ENCODE data around the gene KEAP1. TPM values are rescaled to one million over a fixed set of nuclear protein-coding genes. Genes with fewer than 3 reads are reported as not detected.
A peak's percentile ranks its signal among the peaks of the same experiment; 100 is the strongest.
"Not testable (repeated sequence)": the region's sequence is repeated elsewhere in the genome, so short reads cannot be mapped to it uniquely, and the experiment has no call there.

Gene KEAP1
- 10 to 100 TPM; 49.2 to 60.1 TPM for total RNA-seq
- polyA plus RNA-seq = 10 to 100 TPM; 35.7 to 55.0 TPM

DNA sequence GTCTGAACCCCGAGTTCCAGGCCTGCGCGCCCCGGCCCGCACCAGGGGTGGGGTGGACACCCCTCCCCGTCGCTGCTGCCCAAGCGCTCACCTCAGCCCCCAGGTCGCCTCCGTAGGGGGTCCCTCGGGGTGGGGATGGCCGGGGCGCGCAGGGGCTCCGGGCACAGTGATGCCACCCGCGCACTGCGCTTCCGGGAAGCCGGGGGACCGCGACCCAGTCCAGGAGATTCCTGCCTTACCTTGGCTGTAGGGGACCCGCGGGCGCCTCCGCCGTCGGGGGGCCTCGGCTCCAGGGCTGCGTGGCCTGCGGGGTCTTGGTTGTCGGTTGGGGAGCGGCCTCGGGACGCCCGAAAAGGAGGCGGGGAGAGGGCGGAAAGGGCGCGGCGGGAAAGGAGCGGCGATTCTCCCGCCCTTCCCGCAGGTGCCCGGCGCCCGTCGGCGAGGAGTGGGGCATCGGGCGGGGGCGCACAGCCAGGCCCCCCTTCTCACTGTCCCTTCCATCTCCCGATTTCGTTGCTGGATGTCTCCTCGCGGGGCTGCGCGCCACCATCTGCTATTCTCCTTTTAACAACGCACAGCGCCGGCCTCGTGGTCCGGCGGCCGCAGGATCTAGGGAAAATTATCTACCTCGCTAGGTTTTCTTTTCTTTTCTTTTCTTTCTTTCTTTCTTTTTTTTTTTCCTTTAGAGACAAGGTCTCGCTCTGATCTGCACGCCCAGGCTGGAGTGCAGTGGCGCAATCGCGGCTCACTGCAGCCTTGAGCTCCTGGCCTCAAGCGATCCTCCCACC lies at the start of gene KEAP1:
KEAP1 (minus strand) TSS at position 355 of the 788 bp plus-strand sequence. CDS start 3,323 bp downstream, outside the sequence.
- intact Hi-C loops (cut with micrococcal nuclease) = loop anchor here (2.0 to 10.0 kb wide), 4 partner anchors 24 to 202 kb away; partner anchors contain the start of gene QTRT1
- CTCF ChIA-PET (ENCODE audit: partially characterized antibody) = interaction anchor here (0.6 to 1.9 kb wide), 5 partner anchors 19 to 221 kb away, joined by 3 to 6 read pairs (median 4); no protein-coding TSS in a partner anchor
- Histone ChIP-seq H3K9me3 (ENCODE audit: control insufficient read depth in 1 of 2, low read length in 2 of 2) (no peaks in the 10 kb centered on the region), H3K27me3 (ENCODE audit: insufficient read depth, low read length) (no peaks in the 10 kb centered on the region), H3K36me3 (ENCODE audit: insufficient read depth, low read length) (peaks cover 9% of the 10 kb centered on the region), H3K4me1 (ENCODE audit: insufficient read depth, low read length) (peaks cover 46% of the 10 kb centered on the region), H3K27ac (ENCODE audit: low read depth, low read length) (peak within 1 kb of the TSS; percentile 87), H3K4me3 (ENCODE audit: low read length in 2 of 2) (peak within 1 kb of the TSS; percentile 50 to 97)
- peak within 1 kb of the TSS; percentile 87 to 96 (median 94) for H3K27ac Mint-ChIP-seq
- POLR2A ChIA-PET (ENCODE audit: partially characterized antibody) = interaction anchor here (0.6 to 1.3 kb wide), 4 partner anchors 63 to 152 kb away, joined by 3 to 14 read pairs (median 4); partner anchors contain the start of genes CDKN2D and KRI1
- peak within 1 kb of the TSS; percentile 88 to 94 (median 90) for H3K4me3 Mint-ChIP-seq
- H3K9me3 Mint-ChIP-seq = peaks cover 0 to 1% (median 0%) of the 10 kb centered on the region in 8 donors
- DNase-seq = peak in 2 of 5 donors; percentile 22 to 42
- peaks cover 21 to 48% (median 35%) of the 10 kb centered on the region in 4 donors for H3K4me1 Mint-ChIP-seq
- H3K36me3 Mint-ChIP-seq = peaks cover 8 to 20% of the 10 kb centered on the region in 2 donors
- no peaks in the 10 kb centered on the region for H3K27me3 Mint-ChIP-seq

DNA sequence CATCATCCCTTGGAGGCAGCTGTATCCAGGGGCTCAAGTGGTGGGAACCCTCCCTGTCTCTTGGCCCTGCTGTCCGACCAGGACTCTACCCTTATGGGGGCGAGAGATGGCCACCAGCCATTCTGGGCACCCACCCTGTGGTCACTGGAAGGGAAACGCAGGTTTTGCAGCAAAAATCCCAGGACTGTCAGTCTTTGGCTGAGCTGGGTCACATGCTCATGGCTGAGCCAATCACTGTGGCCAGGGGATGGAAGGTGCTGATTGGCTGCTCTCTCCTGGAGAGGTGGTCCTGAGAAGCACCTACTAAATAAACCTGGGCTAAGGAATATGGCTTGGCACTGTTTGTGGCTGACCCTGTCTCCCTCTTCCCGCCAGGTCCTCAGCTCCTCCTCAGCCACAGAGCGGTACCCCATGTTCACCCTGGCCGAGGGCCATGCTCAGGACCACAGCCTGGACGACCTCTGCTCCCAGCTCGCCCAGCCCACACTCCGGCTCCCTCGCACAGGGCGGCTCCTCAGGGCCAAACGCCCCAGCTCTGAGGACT lies 49.4 kb upstream of the KEAP1 start:
- DNase-seq = no peak
- Histone ChIP-seq H3K9me3 (ENCODE audit: control insufficient read depth in 1 of 2, low read length in 2 of 2) (no peaks in the 10 kb centered on the region), H3K4me1 (ENCODE audit: insufficient read depth, low read length) (peaks cover 51% of the 10 kb centered on the region), H3K27ac (ENCODE audit: low read depth, low read length) (peak overlapping the region; percentile 53), H3K4me3 (ENCODE audit: low read length in 2 of 2) (no peak overlapping the region), H3K36me3 (ENCODE audit: insufficient read depth, low read length) (peaks cover 48% of the 10 kb centered on the region), H3K27me3 (ENCODE audit: insufficient read depth, low read length) (no peaks in the 10 kb centered on the region)
- H3K36me3 Mint-ChIP-seq = peaks cover 25 to 64% of the 10 kb centered on the region in 2 donors
- peak overlapping the region in 6 of 7 donors; percentile 53 to 97 (median 60) for H3K27ac Mint-ChIP-seq
- peak overlapping the region in 4 of 8 donors; percentile 3 to 86 (median 4) for H3K4me3 Mint-ChIP-seq
- H3K4me1 Mint-ChIP-seq = peaks cover 20 to 50% (median 36%) of the 10 kb centered on the region in 4 donors
- CTCF ChIA-PET (ENCODE audit: partially characterized antibody) = interaction anchor here (0.8 to 4.3 kb wide), 13 partner anchors 10 to 147 kb away, joined by 3 to 31 read pairs (median 5); partner anchors contain the start of gene KRI1
- no peaks in the 10 kb centered on the region for H3K9me3 Mint-ChIP-seq
- intact Hi-C loops (cut with micrococcal nuclease) = no loop called here
- POLR2A ChIA-PET (ENCODE audit: partially characterized antibody) = interaction anchor here (0.7 to 7.0 kb wide), 8 partner anchors 9 to 149 kb away, joined by 3 to 128 read pairs (median 4); partner anchors contain the start of genes ATG4D, CDKN2D, KRI1 and QTRT1
- H3K27me3 Mint-ChIP-seq = no peaks in the 10 kb centered on the region

DNA sequence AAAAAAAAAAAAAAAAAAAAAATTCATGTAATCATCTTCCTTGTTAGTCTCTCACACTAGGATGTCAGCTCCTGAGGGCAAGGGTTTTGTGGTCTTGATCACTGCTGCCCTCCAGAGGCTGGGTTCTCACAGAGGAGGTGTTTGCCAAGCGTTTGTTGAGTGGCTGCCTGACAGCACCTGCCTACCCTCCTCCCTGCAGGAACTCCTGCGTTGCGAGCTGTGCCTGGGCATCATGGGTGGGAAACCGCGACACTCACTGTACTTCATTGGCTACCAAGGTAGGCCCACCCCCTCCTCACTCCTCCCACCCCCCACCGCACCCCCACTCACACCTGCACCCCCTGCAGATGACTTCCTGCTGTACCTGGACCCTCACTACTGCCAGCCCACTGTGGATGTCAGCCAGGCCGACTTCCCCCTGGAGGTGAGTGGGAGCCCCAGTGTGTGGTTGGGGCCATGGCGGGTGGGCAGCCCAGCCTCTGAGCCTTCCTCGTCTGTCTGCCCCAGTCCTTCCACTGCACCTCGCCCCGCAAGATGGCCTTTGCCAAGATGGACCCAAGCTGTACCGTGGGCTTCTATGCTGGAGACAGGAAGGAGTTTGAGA lies 48.6 kb upstream of the KEAP1 start:
- DNase-seq = peak in 3 of 5 donors; percentile 23 to 28 (median 27)
- CTCF ChIA-PET (ENCODE audit: partially characterized antibody) = interaction anchor here (0.7 to 4.2 kb wide), 12 partner anchors 10 to 148 kb away, joined by 3 to 31 read pairs (median 4); partner anchors contain the start of genes KRI1 and S1PR5
- Histone ChIP-seq H3K4me3 (ENCODE audit: low read length in 2 of 2) (no peak overlapping the region), H3K4me1 (ENCODE audit: insufficient read depth, low read length) (peaks cover 51% of the 10 kb centered on the region), H3K27ac (ENCODE audit: low read depth, low read length) (peak overlapping the region; percentile 53), H3K27me3 (ENCODE audit: insufficient read depth, low read length) (no peaks in the 10 kb centered on the region), H3K36me3 (ENCODE audit: insufficient read depth, low read length) (peaks cover 53% of the 10 kb centered on the region), H3K9me3 (ENCODE audit: control insufficient read depth in 1 of 2, low read length in 2 of 2) (no peaks in the 10 kb centered on the region)
- Mint-ChIP-seq H3K9me3 (no peaks in the 10 kb centered on the region), H3K4me3 (peak overlapping the region in 1 of 8 donors; percentile 15), H3K27ac (peak overlapping the region; percentile 29 to 86 (median 63)), H3K27me3 (no peaks in the 10 kb centered on the region), H3K36me3 (peaks cover 25 to 67% of the 10 kb centered on the region in 2 donors), H3K4me1 (peaks cover 21 to 50% (median 36%) of the 10 kb centered on the region in 4 donors)
- POLR2A ChIA-PET (ENCODE audit: partially characterized antibody) = interaction anchor here (1.2 to 7.0 kb wide), 3 partner anchors 14 to 52 kb away, joined by 3 to 128 read pairs (median 13); partner anchors contain the start of genes CDKN2D and KRI1
- intact Hi-C loops (cut with micrococcal nuclease) = no loop called here

DNA sequence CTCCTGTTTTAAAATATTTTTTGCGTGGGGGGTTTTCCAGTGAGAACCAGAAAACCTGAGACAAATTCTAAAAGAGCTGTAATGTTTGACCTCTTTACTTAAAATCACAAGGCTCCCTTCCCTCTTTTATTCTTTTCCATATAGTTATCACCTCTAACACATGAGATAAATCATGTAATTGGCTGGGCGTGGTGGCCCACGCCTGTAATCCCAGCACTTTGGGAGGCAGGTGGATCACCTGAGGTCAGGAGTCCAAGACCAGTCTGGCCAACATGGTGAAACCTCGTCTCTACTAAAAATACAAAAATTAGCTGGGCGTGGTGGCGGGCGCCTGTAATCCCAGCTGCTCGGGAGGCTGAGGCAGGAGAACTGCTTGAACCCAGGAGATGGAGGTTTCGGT lies 47.9 kb upstream of the KEAP1 start:
- DNase-seq; H3K27me3 Mint-ChIP-seq; intact Hi-C loops (cut with micrococcal nuclease); H3K9me3 ChIP-seq (ENCODE audit: control insufficient read depth in 1 of 2, low read length in 2 of 2); H3K9me3 Mint-ChIP-seq; H3K27me3 ChIP-seq (ENCODE audit: insufficient read depth, low read length); H3K4me3 ChIP-seq (ENCODE audit: low read length in 2 of 2); H3K27ac ChIP-seq (ENCODE audit: low read depth, low read length); H3K4me3 Mint-ChIP-seq: not testable (repeated sequence)
- peaks cover 44% of the 10 kb centered on the region for H3K4me1 ChIP-seq (ENCODE audit: insufficient read depth, low read length)
- peaks cover 54% of the 10 kb centered on the region for H3K36me3 ChIP-seq (ENCODE audit: insufficient read depth, low read length)
- H3K27ac Mint-ChIP-seq = peak overlapping the region in 4 of 7 donors; percentile 22 to 79 (median 55)
- ChIA-PET CTCF (ENCODE audit: partially characterized antibody) (interaction anchor here (0.7 to 4.2 kb wide), 6 partner anchors 9 to 67 kb away, joined by 3 to 31 read pairs (median 4); partner anchors contain the start of genes KRI1 and S1PR5), POLR2A (ENCODE audit: partially characterized antibody) (interaction anchor here (1.2 to 7.0 kb wide), 2 partner anchors 15 to 53 kb away, joined by 3 to 128 read pairs; partner anchors contain the start of genes CDKN2D and KRI1)
- H3K36me3 Mint-ChIP-seq = peaks cover 25 to 65% of the 10 kb centered on the region in 2 donors
- H3K4me1 Mint-ChIP-seq = peaks cover 21 to 47% (median 34%) of the 10 kb centered on the region in 4 donors

DNA sequence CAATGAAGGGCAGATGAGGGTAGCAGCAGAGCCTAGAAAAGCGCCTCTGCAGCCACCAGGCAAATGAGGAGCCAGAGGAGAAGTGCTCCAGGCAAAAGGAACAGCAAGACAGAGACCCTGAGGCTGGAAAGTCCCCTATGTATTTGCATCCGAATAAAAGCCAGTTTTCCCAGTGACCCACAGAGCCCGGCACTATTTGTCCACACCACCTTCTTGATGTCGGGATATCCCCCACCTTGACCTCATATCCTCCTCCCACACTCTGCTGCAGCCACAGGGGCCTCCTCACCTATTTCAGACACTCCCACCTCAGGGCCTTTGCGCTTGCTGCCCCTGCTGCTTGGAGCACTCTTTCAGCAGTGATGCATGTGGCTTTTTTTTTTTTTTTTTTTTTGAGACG lies 47.2 kb upstream of the KEAP1 start:
- POLR2A ChIA-PET (ENCODE audit: partially characterized antibody) = interaction anchor here (0.6 to 7.0 kb wide), 2 partner anchors 10 to 15 kb away, joined by 4 to 128 read pairs; partner anchors contain the start of genes CDKN2D and KRI1
- Histone ChIP-seq H3K4me3 (ENCODE audit: low read length in 2 of 2) (no peak overlapping the region), H3K36me3 (ENCODE audit: insufficient read depth, low read length) (peaks cover 47% of the 10 kb centered on the region), H3K27ac (ENCODE audit: low read depth, low read length) (no peak overlapping the region), H3K9me3 (ENCODE audit: control insufficient read depth in 1 of 2, low read length in 2 of 2) (no peaks in the 10 kb centered on the region), H3K27me3 (ENCODE audit: insufficient read depth, low read length) (no peaks in the 10 kb centered on the region), H3K4me1 (ENCODE audit: insufficient read depth, low read length) (peaks cover 38% of the 10 kb centered on the region)
- Mint-ChIP-seq H3K36me3 (peaks cover 25 to 59% of the 10 kb centered on the region in 2 donors), H3K27me3 (no peaks in the 10 kb centered on the region), H3K4me1 (peaks cover 19 to 40% (median 29%) of the 10 kb centered on the region in 4 donors), H3K27ac (peak overlapping the region in 2 of 7 donors; percentile 63 to 69), H3K9me3 (no peaks in the 10 kb centered on the region), H3K4me3 (no peak overlapping the region)
- DNase-seq = no peak
- CTCF ChIA-PET (ENCODE audit: partially characterized antibody) = no interaction called here
- intact Hi-C loops (cut with micrococcal nuclease) = no loop called here

DNA sequence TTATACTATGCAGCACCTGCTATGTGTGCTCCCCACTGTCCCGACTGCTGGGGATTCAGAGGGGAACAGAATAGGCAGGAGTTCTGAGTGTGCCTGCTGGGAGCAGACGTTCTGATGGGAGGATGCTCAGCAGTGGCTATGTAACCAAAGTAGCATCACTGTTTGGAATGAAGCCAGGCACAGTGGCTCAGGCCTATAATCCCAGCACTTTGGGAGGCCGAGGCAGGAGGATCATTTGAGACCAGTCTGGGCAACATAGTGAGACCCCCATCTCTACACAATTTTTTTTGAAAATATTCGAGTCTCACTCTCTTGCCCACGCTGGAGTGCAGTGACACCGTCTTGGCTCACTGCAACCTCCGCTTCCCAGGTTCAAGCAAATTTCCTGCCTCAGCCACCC lies 46.6 kb upstream of the KEAP1 start:
- Mint-ChIP-seq H3K36me3 (peaks cover 25 to 64% of the 10 kb centered on the region in 2 donors), H3K27ac (peak overlapping the region in 2 of 7 donors; percentile 63 to 69), H3K27me3 (no peaks in the 10 kb centered on the region), H3K4me1 (peaks cover 22 to 40% (median 30%) of the 10 kb centered on the region in 4 donors), H3K4me3 (no peak overlapping the region), H3K9me3 (no peaks in the 10 kb centered on the region)
- intact Hi-C loops (cut with micrococcal nuclease) = no loop called here
- Histone ChIP-seq H3K36me3 (ENCODE audit: insufficient read depth, low read length) (peaks cover 43% of the 10 kb centered on the region), H3K4me3 (ENCODE audit: low read length in 2 of 2) (no peak overlapping the region), H3K9me3 (ENCODE audit: control insufficient read depth in 1 of 2, low read length in 2 of 2) (no peaks in the 10 kb centered on the region), H3K4me1 (ENCODE audit: insufficient read depth, low read length) (peaks cover 37% of the 10 kb centered on the region), H3K27ac (ENCODE audit: low read depth, low read length) (no peak overlapping the region), H3K27me3 (ENCODE audit: insufficient read depth, low read length) (no peaks in the 10 kb centered on the region)
- CTCF ChIA-PET (ENCODE audit: partially characterized antibody) = no interaction called here
- DNase-seq = no peak
- POLR2A ChIA-PET (ENCODE audit: partially characterized antibody) = no interaction called here
